Activated CD4-positive, alpha-beta T cell treated with anti-CD3 and anti-CD28 coated beads for 48 hours (primary cell): ENCODE results near the gene TFE3.

Source experiments
- DNase-seq: peaks from one replicate; pipeline ENCODE4 v3.0.0-alpha.2; 2020

TFE3 gene

DNA sequence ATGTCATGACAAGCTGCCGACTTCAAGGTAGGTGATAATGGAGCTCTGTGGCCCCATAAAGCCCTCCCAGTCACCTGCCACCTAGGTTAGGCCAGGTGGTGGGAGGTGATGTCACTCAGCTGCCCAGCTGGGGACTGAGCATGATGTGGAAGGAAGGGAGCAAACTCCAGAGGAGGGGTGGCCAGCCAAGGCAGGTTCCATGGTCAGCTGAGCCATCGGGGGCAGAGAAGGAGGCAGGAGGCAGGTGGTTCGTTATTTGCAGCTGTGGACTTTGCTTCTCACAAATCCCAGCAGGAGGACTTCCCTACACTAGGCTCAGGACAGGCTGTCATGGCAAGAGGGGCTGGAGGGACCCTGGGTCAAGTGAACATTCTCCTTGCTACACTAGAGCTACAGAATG lies 17.8 kb upstream of the TFE3 start:
- DNase-seq = no peak

DNA sequence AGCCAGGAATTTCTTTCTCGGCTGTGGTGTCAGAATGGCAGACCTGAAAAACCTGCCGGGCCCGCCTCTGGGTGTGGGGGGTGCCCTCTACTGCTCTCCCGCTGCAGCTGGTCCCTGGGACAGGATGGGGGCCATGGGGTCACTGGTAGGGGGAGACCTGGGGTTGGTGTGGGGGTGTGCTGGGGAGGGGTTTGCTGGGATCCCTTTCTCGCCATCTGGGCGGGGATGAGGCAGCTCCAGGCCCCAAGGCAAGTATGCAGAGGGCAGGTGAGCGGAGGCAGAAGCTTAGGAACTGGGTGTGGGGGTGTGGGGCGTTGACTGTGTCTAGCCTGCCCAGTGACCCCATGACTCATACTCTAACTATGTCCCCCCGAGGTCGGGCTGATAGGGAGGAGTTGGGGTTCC lies 16.5 kb upstream of the TFE3 start:
- DNase-seq = no peak

DNA sequence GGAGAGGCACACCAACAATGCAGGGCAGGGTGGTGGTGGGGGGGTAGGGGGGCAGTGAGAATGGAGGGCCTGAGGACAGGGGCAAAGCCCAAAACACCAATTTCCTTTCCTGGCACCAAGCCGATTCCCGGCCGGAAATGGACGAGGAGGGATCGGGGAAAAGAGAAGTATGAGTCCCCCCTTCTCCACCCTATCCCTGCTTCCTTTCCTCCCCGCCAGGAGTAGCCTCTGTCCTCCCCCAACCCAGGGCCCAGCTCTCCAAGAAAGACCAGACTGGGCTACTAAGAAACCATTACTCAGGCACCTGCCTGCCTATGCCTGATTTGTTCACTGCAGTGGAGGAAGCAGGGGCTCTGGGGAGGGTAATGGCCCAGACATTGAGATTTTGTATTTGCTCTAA lies 16.0 kb upstream of the TFE3 start:
- no peak for DNase-seq

DNA sequence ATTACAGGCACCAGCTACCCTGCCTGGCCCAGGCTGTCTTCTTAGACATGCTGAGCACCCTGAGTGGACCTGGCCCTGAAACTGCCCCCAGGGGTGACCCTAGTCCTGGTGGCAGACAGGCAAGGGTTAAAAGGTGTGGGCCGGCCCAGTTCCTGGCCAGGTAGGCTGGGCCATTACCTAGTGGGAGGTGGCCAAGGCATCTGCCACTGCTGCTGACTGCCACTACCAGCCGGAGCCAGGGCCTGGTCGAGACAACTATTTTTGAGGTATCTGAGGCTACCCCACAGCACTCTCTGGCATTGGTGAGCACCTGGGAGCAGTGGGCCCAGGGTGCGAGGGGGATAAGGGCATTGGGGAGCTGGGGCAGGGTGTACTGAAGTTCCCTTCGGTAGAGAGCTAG lies 15.6 kb upstream of the TFE3 start, which contains the start of gene CCDC120:
TSS of gene CCDC120 (plus strand) at position 206 of the 400 bp plus-strand sequence. CDS start 3,043 bp downstream, outside the sequence.
- DNase-seq = no peak

DNA sequence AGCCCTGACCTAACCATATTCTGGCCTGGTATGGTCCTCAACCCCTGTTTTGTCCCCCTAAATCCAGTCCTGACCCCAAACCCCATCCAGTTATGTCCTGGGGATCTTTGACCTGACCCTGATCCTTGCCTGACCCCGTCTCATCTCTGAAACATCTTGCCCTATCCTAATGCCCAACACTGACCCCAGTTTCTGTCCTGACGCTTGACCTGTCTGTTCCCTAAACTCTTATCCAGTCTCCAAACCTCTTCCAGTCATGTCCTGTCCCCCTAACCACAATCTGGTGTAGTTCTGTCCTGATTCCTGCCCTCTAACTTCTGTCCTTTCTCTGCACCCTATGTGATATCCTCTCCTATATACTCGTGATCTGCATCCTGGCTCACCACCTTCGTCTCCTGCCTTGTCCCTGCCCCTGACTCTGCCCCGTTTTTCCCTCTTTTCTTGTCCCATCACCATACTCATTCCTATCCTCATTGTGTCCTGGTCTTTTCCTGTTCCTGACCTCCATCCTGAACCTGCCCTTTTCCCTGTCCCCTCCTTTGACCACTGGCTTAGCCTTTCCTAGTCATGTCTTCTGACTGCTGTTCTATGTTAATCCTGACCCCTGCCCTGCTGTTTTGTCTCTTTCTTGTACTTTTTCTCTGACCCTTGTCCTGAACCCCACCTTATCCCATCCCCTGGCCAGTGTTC lies 11.1 kb upstream of the TFE3 start:
- DNase-seq = no peak

DNA sequence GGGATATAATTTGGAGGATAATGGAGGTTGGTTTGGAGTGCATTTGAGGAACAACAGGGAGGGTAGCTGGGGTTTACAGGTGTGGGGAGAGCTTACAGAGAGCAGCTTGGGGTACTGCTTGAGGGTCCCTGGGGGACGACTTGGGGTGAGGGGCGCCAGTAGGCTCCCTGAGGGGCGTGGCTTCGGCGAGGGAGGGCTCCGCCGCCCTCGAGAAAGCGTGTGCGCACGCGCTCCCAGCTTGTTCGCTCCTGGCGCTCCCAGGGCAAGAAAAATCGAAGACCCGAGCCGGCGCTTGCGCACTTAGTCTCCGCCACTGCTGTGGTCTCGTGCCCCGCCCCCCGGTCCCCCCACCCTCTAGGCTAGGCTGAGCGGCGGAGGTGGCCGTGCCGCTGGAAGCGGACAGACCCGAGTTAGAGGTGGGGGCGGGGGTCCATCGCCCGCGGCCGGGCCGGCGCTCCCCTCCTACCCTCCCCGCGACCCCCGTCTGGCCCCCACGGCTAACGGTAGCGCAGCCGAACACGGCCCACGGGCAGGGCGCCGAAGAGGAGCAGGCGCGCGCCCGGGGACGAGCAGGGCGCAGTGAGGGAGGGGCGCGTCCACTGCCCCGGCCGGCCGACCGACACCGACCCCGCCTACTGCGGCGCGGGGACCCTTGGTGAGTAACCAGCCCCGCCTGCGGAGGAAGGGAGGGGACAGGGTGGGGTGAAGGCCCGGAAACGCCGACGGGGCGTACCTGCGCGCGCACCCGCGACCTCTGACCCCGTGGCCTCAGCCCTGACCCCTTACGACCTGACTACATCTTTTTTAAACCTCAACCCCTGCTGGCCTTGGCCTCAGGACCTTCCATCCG lies 10.3 kb upstream of the TFE3 start:
- DNase-seq = peak; percentile 75

DNA sequence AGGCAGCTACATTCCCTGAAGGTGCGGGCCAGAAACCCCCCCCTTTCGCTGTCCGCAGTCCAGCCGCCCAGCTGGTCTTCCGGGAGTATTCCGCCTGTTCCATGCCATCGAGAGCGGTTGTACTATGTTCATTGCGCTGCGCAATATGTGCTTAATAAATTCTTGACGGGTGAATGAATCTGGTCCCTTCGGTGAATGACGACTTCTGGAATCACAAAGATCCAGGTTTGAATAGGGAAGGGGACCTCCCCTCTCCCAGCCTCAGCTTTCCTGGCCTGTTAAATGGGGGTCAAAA lies 777 bp upstream of the TFE3 start:
- no peak for DNase-seq

DNA sequence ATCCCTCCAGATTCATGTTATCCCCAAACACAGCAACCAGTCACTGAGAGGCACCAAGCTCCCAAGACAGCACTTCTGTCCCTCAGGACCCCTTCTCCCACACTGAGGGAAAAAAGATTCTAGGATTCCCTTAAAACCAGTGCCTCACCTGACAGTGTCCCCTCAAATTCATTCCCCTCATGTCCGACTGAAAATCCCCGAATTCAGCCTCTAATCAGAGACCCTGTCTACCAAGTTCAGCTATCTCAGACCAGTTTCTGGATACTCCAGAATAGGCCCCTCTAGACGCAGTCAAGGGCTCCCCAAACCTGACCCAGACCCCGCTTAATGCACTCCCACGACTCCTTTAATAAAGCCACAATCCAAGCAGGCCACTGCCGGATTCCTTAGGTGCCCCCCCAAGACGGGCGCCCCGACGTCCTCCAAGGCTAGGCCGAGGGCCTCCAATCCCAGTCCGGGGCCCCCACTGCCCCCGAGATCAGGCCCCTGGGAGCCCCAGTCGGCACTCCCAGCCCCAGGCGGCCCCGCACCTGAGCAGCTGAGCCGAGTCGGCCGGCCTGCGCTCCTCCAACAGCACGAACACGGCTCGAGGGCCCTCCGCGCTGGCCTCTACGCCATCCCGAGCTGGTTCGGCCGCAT lies 457 bp downstream of the TFE3 start:
- DNase-seq = no peak

DNA sequence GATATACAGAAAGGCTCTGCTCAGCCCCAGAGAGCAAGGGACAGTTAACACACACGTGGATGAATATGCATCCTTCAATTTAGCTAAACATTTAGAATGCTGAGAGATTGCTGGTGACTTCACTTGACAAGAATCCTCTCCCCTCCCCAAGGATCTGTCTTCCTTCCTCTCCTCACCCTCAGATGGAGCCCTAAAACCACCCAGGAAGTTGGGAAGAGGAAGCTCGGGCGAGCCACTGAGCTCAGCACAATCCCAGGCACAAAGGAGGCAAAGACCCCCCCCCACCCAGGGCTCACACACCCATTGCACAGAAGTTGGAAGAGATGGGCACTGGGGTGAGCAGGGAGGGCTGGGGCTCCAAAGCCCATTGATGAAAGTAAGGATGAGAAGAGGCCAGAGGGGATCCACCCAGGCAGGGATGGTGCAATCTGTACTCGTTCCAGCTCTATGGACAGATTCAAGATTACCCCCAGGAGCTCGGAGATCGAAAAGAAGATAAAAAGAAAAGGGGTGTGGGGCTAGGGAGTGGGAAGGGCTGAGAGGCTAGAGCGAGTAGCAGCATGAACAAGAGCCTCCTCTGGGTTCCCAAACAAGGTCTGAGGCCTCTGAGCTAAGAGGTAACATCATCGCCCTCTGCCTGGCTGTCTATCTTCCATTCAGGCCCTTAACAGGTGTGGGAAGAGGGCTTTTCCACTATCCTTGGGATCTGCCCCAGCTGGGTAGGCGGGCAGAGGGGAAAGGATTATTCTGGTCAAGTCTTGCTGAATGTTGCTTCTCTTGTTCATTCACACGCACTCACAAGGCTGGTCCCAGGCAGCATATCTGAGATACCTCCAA lies 1.2 kb downstream of the TFE3 start:
- DNase-seq = no peak

DNA sequence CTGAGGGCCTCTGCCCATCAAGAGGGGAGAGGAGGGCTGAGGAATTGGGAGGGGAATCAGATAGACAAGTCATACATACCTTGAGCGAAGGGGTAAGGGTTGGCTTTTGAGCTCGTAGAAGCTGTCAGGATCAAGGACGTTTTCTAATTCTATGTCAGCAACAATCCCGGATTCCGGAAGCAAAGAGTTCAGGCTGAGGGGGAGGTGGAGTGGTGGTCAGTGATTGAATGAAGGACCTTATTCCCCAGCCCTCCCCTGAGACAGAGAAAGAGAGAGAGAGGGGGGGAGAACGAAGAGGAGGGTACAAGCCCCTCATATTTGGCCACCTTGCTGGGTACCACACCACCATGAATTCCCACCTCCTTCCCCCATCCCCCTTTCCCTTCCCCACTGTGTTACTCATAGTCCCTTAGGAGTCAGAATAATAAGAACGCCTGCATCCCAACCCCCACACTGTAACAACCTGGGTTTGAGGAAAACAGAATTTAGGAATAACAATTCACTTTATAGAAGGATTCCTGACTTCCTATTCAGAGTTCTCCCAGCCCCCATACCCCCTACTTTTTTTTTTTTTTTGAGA lies 2.7 kb downstream of the TFE3 start:
- no peak for DNase-seq

DNA sequence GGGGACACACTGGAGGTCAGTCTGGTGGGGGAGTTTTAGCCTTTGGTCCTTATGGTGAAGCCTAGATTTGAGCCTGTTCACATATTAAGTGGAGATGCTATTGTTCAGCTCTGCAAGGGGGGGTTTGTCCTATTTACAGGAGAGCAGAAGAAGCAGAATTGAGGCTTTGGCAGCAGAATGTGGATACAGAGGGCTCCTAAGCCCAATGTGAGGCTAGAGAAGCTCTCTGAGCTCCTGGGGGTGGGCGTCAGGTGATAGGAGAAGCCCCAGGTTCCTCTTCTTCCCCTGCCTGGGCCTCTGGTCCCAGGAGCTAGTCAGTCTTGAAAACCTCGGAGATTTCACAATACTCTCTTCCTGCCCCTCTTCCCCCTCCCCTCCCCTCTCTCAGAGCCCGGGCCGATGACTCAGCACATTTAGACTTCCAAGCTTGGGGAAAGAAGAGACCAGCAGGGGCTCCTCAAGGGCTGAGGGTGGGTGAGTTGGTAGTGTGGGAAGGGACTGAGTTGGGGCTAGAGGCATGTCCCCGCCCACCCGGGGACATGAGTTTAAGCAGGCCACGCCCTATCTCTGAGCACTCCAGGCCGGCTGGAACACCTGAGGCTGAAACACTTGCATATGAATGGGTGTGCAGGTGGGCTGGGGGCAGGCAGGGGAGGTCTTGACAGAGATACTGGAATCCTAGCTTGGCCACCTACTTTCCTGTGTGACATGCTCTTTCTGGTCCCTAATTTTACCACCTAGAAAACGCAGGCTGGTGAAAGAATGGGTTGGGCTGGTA lies 3.4 kb downstream of the TFE3 start:
- DNase-seq = peak; percentile 57

DNA sequence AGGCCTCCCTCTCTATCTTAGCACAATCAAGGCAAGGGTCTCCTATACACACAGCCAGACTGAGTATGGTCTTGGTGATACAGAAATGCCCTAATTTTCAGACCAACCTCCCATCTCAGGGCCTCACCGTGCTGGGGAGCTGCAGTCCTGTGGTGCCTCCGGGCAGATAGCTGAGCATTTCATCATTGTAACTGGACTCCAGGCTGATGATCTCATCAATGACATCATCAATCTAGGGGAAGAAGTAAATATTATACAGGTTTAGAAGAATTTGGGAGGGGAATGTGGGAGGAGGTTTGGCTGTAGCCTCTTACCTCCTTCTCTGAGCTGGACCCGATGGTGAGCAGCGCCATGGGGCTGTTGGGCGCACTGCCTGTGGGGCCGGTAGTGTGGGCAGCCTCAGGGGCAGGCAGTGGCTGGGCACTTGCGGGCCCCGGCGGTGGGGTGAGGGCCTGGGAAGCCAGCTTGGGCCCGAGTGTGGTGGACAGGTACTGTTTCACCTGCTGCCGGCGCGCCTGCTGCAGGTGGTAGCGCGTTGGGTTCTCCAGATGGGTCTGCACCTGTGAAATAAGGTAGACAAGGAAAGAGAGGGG lies 5.2 kb downstream of the TFE3 start:
- no peak for DNase-seq

DNA sequence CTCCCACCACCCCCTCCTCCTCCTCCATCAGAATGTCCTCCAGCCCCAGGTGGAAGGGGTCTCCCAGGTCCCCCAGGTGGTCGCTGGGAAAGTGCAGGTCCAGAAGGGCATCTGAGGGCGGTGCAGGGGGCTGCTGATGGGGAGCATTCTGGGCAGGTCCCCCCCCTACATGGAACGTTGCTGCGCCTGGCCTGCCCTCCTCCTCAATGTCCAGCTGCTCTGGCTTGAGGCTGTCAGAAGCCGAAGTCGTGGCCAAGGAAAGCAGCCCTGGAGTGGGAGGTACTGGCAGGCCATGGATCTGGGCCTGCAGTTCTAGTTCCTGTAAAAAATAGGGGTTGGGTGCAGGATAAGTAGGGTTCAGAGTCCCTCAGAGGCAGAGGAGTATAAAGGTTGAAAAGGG lies 12.9 kb downstream of the TFE3 start:
- no peak for DNase-seq

DNA sequence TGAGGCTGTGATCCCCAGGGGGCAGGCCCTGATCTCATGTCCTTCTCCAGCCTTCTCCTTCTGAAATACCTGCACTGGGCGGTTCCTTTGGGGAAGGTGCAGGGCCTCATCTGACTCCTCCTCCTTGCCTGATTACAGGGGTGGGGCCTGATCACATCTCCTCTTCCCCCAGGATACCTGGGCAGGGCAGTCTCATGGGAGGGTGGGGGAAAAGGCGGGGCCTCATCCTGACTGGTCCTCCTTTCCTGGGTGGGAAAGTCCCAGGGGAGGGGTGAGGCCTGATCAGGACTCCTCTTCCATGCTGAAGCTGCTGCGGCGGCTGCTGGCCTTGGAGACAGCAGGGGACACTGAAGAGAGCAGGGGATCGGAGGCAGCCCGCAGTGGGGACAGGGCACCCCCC lies 13.3 kb downstream of the TFE3 start:
- DNase-seq = no peak

DNA sequence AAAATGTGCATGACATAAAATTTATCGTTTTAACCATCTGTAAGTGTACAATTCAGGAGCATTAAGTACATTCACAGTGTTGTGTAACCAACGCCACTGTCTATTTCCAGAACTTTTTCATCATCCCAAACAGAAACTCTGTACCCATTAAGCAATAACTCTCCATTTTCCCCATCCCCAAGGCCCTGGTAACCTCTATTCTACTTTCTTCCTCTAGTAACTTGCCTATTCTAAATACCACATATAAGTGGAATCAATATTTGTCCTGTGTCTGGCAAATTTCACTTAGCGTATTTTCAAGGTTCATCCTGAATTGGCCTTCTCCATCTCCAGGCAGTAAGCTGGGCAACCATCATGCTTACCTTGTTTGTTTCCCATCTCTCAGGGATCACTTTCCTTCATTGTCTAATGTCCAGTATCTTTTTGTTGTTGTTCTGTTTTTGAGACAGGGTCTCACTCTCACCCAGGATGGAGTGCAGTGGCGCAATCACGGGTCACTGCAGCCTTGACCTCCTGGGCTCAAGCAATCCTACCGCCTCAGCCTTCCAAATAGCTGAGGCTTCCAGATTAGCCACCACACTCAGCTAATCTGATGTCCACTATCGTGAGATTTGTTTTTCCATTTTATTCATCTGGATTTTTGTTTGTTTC lies 23.4 kb downstream of the TFE3 start:
- DNase-seq = no peak

DNA sequence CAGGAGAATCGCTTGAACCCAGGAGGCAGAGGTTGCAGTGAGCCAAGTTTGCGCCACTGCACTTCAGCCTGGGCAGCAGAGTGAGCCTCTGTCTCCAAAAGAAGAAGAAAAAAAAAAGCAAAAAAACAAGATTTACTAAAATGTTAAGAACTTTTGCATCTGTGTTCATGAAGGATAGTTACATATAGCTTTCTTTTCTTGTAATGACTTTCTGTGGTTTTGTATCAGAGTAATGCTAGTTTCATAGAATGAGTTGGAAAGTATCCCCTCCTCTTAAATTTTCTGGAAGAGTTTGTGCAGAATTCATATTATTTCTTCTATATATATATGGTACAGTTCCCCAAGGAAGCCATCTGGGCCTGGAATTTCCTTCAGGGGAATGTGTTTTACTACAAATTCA lies 24.1 kb downstream of the TFE3 start:
- no peak for DNase-seq

DNA sequence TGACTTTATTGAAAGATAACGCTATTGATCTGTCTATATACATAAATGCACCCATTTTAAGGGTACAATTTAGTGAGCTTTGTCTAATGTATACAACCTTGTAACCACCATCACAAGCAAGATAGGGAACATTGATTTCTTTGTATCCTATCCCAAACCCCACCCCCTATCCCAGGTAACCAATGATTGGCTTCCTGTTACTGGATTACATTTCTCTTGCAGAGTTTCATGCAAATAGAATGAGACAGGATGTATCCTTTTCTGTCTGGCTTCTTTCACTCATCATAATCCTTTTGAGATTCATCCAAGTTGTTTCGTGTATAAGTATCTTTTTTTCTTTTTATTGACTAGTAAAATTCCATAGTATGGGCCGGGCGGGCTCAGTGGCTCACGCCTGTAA lies 39.5 kb downstream of the TFE3 start:
- DNase-seq = no peak

DNA sequence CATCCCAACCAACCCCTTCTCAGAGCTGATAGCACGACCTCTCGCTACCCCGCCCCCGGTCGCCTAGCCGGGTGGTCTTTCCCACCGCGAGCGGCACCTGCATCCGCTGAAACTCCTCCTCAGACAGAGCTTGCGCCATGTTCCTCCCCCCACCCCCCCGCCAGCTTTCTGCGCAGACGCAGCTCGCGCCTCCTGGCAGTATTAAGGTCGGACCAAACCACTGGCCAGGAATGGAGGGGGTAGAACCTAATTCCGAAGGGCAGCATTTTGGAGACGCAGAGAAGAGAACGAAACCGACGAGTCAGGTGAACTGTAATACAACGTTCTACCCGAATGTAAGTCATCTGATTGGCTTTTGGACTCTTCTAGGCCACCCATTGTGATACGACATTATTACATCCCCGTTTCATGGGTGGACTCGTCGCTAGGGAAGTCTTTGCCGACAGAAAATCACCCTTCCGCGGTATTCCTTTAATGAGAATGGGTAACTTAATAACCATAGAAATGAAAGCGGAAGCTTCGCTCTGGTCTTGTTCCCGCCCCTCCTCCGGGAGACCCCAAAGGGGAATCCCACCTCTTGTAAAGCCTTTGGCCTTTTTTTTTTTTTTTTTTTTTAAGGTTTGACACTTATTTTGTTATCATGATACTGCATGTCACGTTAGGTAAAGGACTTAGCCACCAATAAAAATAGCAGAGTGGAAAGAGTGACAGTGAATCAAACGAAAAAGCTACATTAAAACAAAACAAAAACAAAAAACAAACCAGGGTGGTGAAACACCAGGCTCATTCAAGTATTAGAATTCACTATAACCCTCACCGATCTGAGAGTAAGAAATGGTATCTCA lies 40.8 kb downstream of the TFE3 start, which contains the start of gene GRIPAP1:
TSS of gene GRIPAP1 (minus strand) at position 174 of the 845 bp plus-strand sequence. CDS start at position 139, 35 bp downstream.
- DNase-seq = peak; percentile 79

DNA sequence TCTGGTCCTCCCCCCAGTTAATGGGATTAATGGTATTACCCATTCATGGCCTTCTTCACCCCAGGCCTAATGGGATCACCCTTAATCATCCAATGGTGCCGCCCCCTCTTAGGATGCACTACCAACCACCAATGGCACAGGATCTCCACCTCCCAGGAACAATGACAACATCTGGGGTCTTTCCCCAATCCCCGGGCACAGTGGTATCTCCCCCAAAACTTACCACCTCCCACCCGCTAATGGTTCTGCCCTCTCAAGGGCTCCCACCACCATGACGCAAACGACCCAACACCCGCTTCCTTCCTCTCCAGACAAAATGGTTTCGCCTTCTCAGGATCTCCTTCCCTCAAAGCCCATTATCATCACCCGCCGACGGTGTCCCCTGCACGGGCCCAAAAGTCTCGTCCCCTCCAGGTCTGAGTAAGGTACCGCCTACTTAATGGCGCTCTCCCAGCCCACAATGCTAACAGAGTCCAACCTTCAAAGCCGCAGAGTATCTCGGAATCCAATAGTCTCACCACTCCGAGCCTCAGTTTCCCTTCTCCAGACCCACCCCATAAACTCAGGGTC lies 41.6 kb downstream of the TFE3 start:
- peak; percentile 61 for DNase-seq

DNA sequence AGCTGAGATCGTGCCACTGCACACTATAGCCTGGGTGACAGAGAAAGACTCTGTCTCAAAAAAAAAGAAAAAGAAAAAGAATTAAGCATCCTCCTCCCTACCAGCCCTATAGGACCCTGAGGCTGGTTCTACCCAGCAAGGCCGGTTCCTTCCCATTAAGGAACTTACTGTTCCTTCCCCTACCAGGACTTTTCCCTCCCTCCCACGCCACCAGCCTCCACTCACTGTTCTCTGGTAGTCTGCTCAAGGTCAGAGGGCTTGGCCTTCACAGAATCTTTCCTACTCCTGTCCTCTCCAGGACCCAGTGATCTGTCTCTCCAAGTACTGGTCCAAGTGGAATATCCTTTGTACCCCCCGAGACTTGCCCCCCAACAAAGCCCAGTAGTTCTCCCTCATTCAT lies 42.5 kb downstream of the TFE3 start:
- no peak for DNase-seq
